ENCODE measurements around the gene EPX.

DNA sequence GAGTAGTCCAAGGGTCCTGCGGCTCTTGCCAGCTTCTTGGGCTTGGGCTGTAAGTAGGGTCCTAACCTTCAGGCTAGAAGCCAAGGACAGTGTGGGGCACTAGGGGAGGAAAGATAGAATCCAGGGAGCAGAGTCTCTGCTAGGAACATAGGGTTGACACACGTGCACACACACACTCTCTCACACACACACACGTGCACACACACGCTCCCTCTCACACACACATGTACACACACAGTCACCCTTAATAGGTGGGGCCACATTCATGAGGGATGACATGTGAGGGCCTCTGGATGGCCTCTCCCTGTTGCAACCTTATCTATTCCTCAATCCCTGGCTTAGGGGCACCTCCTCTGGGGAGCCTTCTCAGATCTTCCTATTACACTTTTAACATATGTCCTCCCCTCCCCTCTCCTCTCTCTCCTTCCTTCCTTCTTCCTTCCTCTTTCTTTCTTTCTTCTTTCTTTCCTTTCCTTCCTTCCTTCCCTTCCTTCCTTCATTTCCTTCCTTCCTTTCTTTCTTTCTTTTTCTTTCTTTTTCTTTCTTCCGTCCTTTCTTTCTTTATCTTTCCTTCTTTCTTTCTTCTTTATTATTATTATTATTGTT, 3.1 kb downstream of the EPX start:
- TF ChIP-seq CTCF (optimal IDR thresholded peaks at IDR 0.05 in 1 of 3, IDR thresholded peaks at IDR 0.05 in 1 of 3, conservative IDR thresholded peaks at IDR 0.05 in 1 of 3; ENCODE audit: extremely low read depth in 1 of 3, insufficient read depth in 2 of 3, low read length in 3 of 3) (no peak), EZH2 (IDR thresholded peaks at IDR 0.05; ENCODE audit: low read length) (no peak)

All from keratinocyte (primary cell).